Measurements from ENCODE around the gene SLC6A6. TPM values are rescaled to one million over a fixed set of nuclear protein-coding genes. Genes with fewer than 3 reads are reported as not detected.

SLC6A6 gene
- total RNA-seq, 1 experiment from 2014 or later: 72.6 TPM

- no peak overlapping the region for H3K27ac Mint-ChIP-seq
Measured at GRCh38 chr3:14486460-14486859, 84.1 kb downstream of the SLC6A6 start.

More at GRCh38 chr3:14486460-14486859, 84.1 kb downstream of the SLC6A6 start:
- H3K23me2 ChIP-seq (ENCODE audit: insufficient read length, low read depth, low read length, poor library complexity, severe bottlenecking): no peaks in the 10 kb centered on the region
- no peaks in the 10 kb centered on the region for H3K79me1 ChIP-seq (ENCODE audit: insufficient read depth, low read depth, low read length, poor library complexity, severe bottlenecking)
- H2BK120ac ChIP-seq (ENCODE audit: low read depth, low read length, poor library complexity, severe bottlenecking): no peak overlapping the region
- no peak overlapping the region for H2BK12ac ChIP-seq (ENCODE audit: insufficient read length, low read depth, low read length)
- no peaks in the 10 kb centered on the region for H4K20me1 ChIP-seq (ENCODE audit: control insufficient read depth, insufficient read depth, insufficient read length)
- no peak overlapping the region for H3T11ph ChIP-seq (ENCODE audit: low read length)
- H4K91ac ChIP-seq (ENCODE audit: insufficient read length, low read depth, low read length): no peak overlapping the region
- no peaks in the 10 kb centered on the region for H3K4me1 ChIP-seq (ENCODE audit: insufficient read depth, low read length)
- H3K56ac ChIP-seq (ENCODE audit: insufficient read length, low read depth, low read length): no peak overlapping the region
- no peak overlapping the region for H4K8ac ChIP-seq (replicated peaks; ENCODE audit: insufficient read length, low read depth, low read length)
- Mint-ChIP-seq H3K9me3 (no peaks in the 10 kb centered on the region), H3K4me3 (no peak overlapping the region), H3K4me1 (peaks cover 10 to 14% of the 10 kb centered on the region in 2 experiments), H3K27me3 (ENCODE audit: low read depth) (no peaks in the 10 kb centered on the region), H3K36me3 (ENCODE audit: insufficient read depth in 1 of 3, low read depth in 3 of 3) (peaks cover 18 to 59% (median 26%) of the 10 kb centered on the region in 3 experiments; a peak in 6 of 7 replicates)
- DNase-seq: no peak
- no peak overlapping the region for H3K9ac ChIP-seq (ENCODE audit: extremely low read depth, insufficient read length, low read length)
- H3K9me3 ChIP-seq (ENCODE audit: control insufficient read depth, low read depth, low read length): no peaks in the 10 kb centered on the region
- H3K14ac ChIP-seq (ENCODE audit: insufficient read depth, low read length): no peak overlapping the region
- no peak overlapping the region for H2BK5ac ChIP-seq (ENCODE audit: insufficient read length, low read length)
- H3K23ac ChIP-seq (ENCODE audit: insufficient read length, low read depth, low read length): no peak overlapping the region
- H3K27me3 ChIP-seq (ENCODE audit: insufficient read depth, low read length): no peaks in the 10 kb centered on the region
- no peak overlapping the region for H3K4ac ChIP-seq (ENCODE audit: low read depth, low read length)
- no peak overlapping the region for H3K27ac ChIP-seq (ENCODE audit: insufficient read length, low read depth, low read length)
- H2BK15ac ChIP-seq (ENCODE audit: low read depth, low read length): no peak overlapping the region
- TF ChIP-seq CTCF (conservative IDR thresholded peaks at IDR 0.05): no peak
- no peak overlapping the region for H2BK20ac ChIP-seq (ENCODE audit: low read depth, low read length, poor library complexity, severe bottlenecking)
- no peak overlapping the region for H2AK5ac ChIP-seq (ENCODE audit: insufficient read length, low read length)
- no peak overlapping the region for H3K18ac ChIP-seq (ENCODE audit: insufficient read length, low read depth, low read length)
- no peaks in the 10 kb centered on the region for H3K79me2 ChIP-seq (ENCODE audit: insufficient read depth, low read length)
- H3K4me2 ChIP-seq (ENCODE audit: insufficient read depth, insufficient read length, low read length): no peak overlapping the region
- WGBS (ENCODE audit: extremely low coverage, insufficient read length, low lambda C conversion rate): no CpG with 5 or more reads among the region's 5 CpGs
- no peak overlapping the region for H4K5ac ChIP-seq (ENCODE audit: insufficient read length, low read depth, low read length)
- H2AFZ ChIP-seq (ENCODE audit: low read length): no peak overlapping the region

All from H9 (cell line).